ENCODE data around the gene SPATA32.

DNA sequence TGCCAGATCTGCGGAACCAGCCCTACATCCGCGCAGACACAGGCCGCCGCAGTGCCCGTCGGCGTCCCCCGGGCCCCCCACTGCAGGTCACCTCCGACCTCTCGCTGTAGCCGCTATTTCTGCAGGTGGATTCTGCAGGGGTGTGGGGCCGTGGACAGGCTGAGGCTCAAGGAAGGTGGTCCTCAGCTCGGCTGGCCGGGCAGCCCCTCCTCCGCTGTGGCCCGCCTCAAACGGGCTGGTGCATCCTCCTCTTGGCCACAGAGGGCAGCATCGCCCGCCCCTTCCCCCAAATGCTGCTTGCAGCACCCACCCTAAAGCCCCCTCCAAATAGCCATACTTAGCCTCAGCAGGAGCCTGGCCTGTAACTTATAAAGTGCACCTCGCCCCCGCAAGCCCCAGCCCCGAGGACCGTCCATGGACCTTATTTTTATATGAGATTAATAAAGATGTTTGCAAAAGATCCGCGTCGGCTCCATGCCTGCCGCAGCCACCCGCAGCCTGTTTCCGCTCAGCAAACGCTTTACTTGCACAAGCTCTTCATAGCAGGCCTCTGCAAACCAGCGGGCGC lies 14.9 kb downstream of the SPATA32 start:
- no peak for TF ChIP-seq ZNF184 (tag by site-specific recombination; IDR thresholded peaks at IDR 0.05)
- no peak for TF ChIP-seq ZNF292 (tag by site-specific recombination; IDR thresholded peaks at IDR 0.05; ENCODE audit: borderline replicate concordance, low read depth)

Measured in HEK293 (cell line).